HFF-Myc (cell line): ENCODE results near the gene OGDH.
"Not testable (repeated sequence)": the region's sequence is repeated elsewhere in the genome, so short reads cannot be mapped to it uniquely, and the experiment has no call there.

ENCODE experiments used
- DNase-seq: peaks from one replicate; pipeline ENCODE4 v3.0.0-alpha.2; 2011; ENCODE audit warnings: low read depth; ENCODE audit errors: extremely low read depth
- H3K4me3 ChIP-seq: replicated peaks from 2 replicates; pipeline ENCODE4 v1.5.1; 2011; ENCODE audit warnings: low read depth, mild to moderate bottlenecking, control low read depth, low read length
- CTCF ChIP-seq: IDR thresholded peaks from 2 replicates; pipeline ENCODE4 v1.5.1; 2012; ENCODE audit warnings: mild to moderate bottlenecking, low read depth, low read length, control low read depth; ENCODE audit errors: missing control alignments

The OGDH gene

DNA sequence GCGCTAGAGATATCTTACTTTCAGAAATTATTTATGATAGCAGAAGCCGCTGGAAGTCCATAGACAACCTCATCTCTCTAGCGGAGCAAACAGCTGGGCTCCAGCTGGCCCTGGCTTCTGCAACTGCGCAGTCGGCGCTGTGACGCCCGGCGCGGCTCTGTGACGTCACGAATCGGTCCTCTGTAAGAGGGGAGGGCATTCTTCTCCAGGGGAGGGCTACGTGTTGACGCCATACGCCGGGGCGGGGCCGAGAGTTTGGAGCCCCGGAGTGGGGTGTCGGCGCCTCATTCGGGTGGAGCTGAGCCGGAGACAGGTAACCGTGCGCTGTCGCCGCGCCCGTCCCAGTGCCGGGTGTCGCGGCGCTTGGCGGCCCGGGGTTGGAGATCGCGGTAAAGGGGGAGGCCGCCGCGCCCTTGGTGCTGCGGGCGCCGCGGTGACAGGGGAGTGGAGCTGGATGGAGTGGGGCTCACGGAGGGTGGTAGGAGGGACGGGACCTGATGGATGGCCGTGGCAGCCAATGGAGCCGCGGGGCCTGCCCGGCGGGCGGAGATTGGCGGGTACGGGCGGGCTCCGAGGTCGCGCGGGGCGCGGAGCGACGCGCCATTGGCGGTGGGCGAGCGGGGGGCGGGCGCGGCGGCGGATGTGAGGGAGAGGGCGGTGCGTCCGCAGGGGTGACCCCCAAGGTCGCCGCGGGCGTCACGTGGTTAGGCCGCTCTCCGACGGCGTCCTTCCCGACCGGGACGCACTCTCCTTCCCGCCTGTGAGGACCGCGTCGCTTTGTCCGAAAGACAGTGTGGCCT is at the start of gene OGDH:
Gene OGDH, plus strand, starts transcription at position 287 of the 800 bp plus-strand sequence. CDS start 17,717 bp downstream, outside the sequence.
- TF ChIP-seq CTCF = no peak
- peak within 1 kb of the TSS; percentile 80 for H3K4me3 ChIP-seq
- peak; percentile 95 for DNase-seq

GRCh38 chr7:44557485-44557884 is 48.9 kb upstream of the OGDH start:
- no peak for TF ChIP-seq CTCF
- no peak overlapping the region for H3K4me3 ChIP-seq
- DNase-seq = no peak

GRCh38 chr7:44559485-44559884 is 46.9 kb upstream of the OGDH start:
- no peak for DNase-seq
- TF ChIP-seq CTCF = no peak
- H3K4me3 ChIP-seq = no peak overlapping the region

DNA sequence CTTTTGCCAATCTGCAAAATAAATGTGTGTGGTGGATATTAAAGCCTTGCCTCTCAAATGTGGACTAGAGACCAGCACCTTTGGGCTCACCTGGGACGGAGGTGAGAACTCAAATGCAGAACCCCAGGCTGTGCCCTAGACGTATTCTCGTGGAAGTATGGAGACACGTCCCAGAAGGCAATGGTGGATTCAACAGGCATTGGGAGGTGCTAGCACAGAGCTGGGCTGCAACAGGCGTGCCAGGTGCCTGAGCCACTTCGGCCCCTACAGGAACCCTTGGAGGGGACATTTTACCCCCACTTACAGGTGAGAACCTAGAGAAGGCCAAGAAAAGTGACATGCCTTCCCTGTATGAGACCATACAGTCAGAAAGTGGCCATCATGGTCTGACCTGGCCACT is 44.9 kb upstream of the OGDH start:
- H3K4me3 ChIP-seq = no peak overlapping the region
- DNase-seq = no peak
- no peak for TF ChIP-seq CTCF

GRCh38 chr7:44561962-44562621 is 44.3 kb upstream of the OGDH start:
- peak; percentile 31 for DNase-seq
- no peak for TF ChIP-seq CTCF

DNA sequence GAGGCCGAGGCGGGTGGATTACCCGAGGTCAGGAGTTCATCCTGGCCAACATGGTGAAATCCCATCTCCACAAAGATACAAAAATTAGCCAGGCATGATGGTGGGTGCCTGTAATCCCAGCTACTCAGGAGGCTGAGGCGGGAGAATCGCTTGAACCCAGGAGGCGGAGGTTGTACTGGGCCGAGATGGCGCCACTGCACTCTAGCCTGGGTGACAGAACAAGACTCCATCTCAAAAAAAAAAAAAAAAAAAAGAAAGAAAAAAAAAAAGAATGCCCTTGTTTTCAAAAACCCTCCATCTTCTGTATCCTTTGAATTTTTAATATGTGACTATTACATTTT is 43.8 kb upstream of the OGDH start:
- not testable (repeated sequence) for H3K4me3 ChIP-seq, DNase-seq

More at GRCh38 chr7:44561962-44562621, 44.3 kb upstream of the OGDH start:
- H3K4me3 ChIP-seq = no peak overlapping the region

GRCh38 chr7:44563171-44563679 is 43.2 kb upstream of the OGDH start:
- DNase-seq = no peak
- H3K4me3 ChIP-seq = no peak overlapping the region
- TF ChIP-seq CTCF = no peak
